Heart right ventricle (tissue), 16 donors: ENCODE data around the gene INCA1. TPM values are rescaled to one million over a fixed set of nuclear protein-coding genes. Genes with fewer than 3 reads are reported as not detected.

Experiments used
- ATAC-seq, 8 donors: fragments of 200-7000 bp; cut with Tn5 transposase; one replicate each; pipeline ENCODE4 v1.9.1; 2020; ENCODE audit warnings: mild to moderate bottlenecking in 8 of 8, moderate library complexity in 8 of 8, moderate number of reproducible peaks in 1 of 8
- DNase-seq, 2 donors: peaks; one replicate each; pipeline ENCODE4 v3.0.0-alpha.2; 2020
- H3K27ac ChIP-seq, 10 donors: fragments of 200-600 bp; sonication (generic) in 2 of 10; one replicate each; pipeline versions ENCODE4 v1.5.0 to v1.8.0; 2020 to 2022; ENCODE audit warnings: mild to moderate bottlenecking in 3 of 10
- H3K27me3 ChIP-seq, 7 donors: fragments of 200-600 bp; one replicate each; pipeline ENCODE4 v1.8.0; 2021 to 2022; ENCODE audit warnings: mild to moderate bottlenecking in 2 of 7
- H3K36me3 ChIP-seq, 9 donors: fragments of 200-600 bp; sonication (generic) in 1 of 9; one replicate each; pipeline versions ENCODE4 v1.5.0 to v1.8.0; 2020 to 2022; ENCODE audit warnings: mild to moderate bottlenecking in 2 of 9
- H3K4me1 ChIP-seq, 9 donors: fragments of 200-600 bp; sonication (generic) in 1 of 9; one replicate each; pipeline versions ENCODE4 v1.5.0 to v1.8.0; 2020 to 2022; ENCODE audit warnings: mild to moderate bottlenecking in 4 of 9
- H3K4me3 ChIP-seq, 10 donors: fragments of 200-600 bp; sonication (generic) in 2 of 10; one replicate each; pipeline versions ENCODE4 v1.5.0 to v1.8.0; 2020 to 2022; ENCODE audit warnings: mild to moderate bottlenecking in 7 of 10, moderate library complexity in 2 of 10
- H3K9me3 ChIP-seq, 11 donors: fragments of 200-600 bp in 10 of 11; sonication (generic) in 2 of 11; one replicate each; pipeline versions ENCODE4 v1.5.0 to v1.8.0; 2013 to 2022; ENCODE audit warnings: mild to moderate bottlenecking in 2 of 11, control low read depth in 1 of 11, moderate library complexity in 1 of 11
- CTCF ChIP-seq, 9 donors: fragments of 200-600 bp; sonication (generic) in 2 of 9; IDR thresholded peaks; one replicate each; pipeline versions ENCODE4 v1.5.0 to v1.8.0; 2021 to 2022; ENCODE audit warnings: antibody characterized with exemption in 9 of 9, mild to moderate bottlenecking in 5 of 9, moderate library complexity in 1 of 9
- WGBS, 2 donors: extraction: QIAGEN DNeasy Blood & Tissue Kit; methylation state at CpG; one replicate each; pipeline ENCODE4 v1.1.7; 2013; ENCODE audit warnings: inconsistent platforms in 1 of 2; 5-methylcytosine and 5-hydroxymethylcytosine counted together
- intact Hi-C, 10 donors: fragments of 100-400 bp; cut with DNase I; formaldehyde crosslinking; loops; one replicate each; pipeline versions ENCODE4 v1.11.1 to v1.14.2; 2022
- polyA plus RNA-seq, 2 donors: library from polyadenylated mRNA; stranded (reverse); fragments of 200-250 nt; gene quantifications; one replicate each; pipeline ENCODE4 v1.2.3, GENCODE V29; 2013
- total RNA-seq, 10 donors: library from RNA; stranded (reverse); fragmentation: NEBNext Ultra II Directional in 3 of 10; extraction: Animal tissue kit (Norgen Biotek cat#: 25700) in 3 of 10; gene quantifications; one replicate each; pipeline versions ENCODE4 v1.2.1 to v1.2.4, GENCODE V29; 2021 to 2023
- donor health status: Arrhythmogenic right ventricular cardiomyopathy.
- donor health status: ischemic (EF 13 %, LVEDD 7.1; RV severe dilation, severe dysfunction).
- donor health status: healthy with polysubstance abuse.
- donor health status: DM: no; HTN: yes; CAD: no.
- donor health status: DM: no; HTN: no; CAD: no.
- donor health status: ischemic (EF 25% LVEDD 6.9; RV normal size, moderate dysfunction).
- donor health status: ischemic (EF 25% LVEDD 5.7; RV mildly dilated, moderate dysfunction).
- donor health status: healthy.
- donor health status: DM: yes; HTN: yes; CAD: no.
- donor health status: Ischemic cardiomyopathy.
- donor health status: ischemic (EF 35%, LVEDD 5.7; RV mildly dilated, moderate dysfunction).
- donor health status: nonischemic (EF 11% LVEDD 7.7; RV severe dilation, severe dysfunction).
- donor health status: DM: yes; HTN: yes; CAD: no.
- donor health status: PGD.
- donor health status: ischemic (EF 29% LVEDD 5.4; RV normal size, mild dysfunction).
- donor health status: nonischemic (EF 23%, LVEDD 6.1; RV moderate dilation, normal function).

The INCA1 gene
- total and polyA plus RNA-seq, 12 donors, result 0.83 to 7.8 (median 2.2) TPM

GRCh38 chr17:4967539-4968485, 29.5 kb downstream of the INCA1 start, which contains the start of gene SPAG7:
TSS of gene SPAG7 (minus strand) at chr17:4967817. CDS start at chr17:4967804, 13 bp downstream.
- peaks cover 0 to 56% (median 15%) of the 10 kb centered on the region in 9 donors for H3K36me3 ChIP-seq
- intact Hi-C loops, result loop anchor here in 7 of 10 donors (1.0 to 5.0 kb wide), 9 partner anchors 18 to 61 kb away; partner anchors contain the start of genes PFN1 (in 2 of the 7), CAMTA2 (in 1 of the 7), INCA1 (in 1 of the 7) and KIF1C (in 1 of the 7)
- peak within 1 kb of the TSS; percentile 53 to 82 (median 72) for H3K4me3 ChIP-seq
- 1 to 2% methylated on average over 66 of the region's 66 CpGs for WGBS, 2 donors
- no peaks in the 10 kb centered on the region for H3K9me3 ChIP-seq
- peaks cover 11 to 50% (median 41%) of the 10 kb centered on the region in 9 donors for H3K4me1 ChIP-seq
- ATAC-seq (peak; percentile 78 to 91 (median 86)), DNase-seq (peak; percentile 92 to 94)
- H3K27me3 ChIP-seq, result no peaks in the 10 kb centered on the region
- H3K27ac ChIP-seq, result peak within 1 kb of the TSS; percentile 89 to 97 (median 96)
- TF ChIP-seq CTCF (IDR thresholded peaks at IDR 0.05), result peak in 3 of 9 donors; percentile 16 to 41 (median 29)

GRCh38 chr17:4966844-4967538, 30.3 kb downstream of the INCA1 start:
- ATAC-seq (peak; percentile 88 to 95 (median 92)), DNase-seq (peak; percentile 96 to 99)
- peak overlapping the region; percentile 89 to 97 (median 96) for H3K27ac ChIP-seq
- no peak for TF ChIP-seq CTCF (IDR thresholded peaks at IDR 0.05)
- intact Hi-C loops, result loop anchor here in 7 of 10 donors (1.0 to 5.0 kb wide), 9 partner anchors 17 to 60 kb away; partner anchors contain the start of genes PFN1 (in 2 of the 7), CAMTA2 (in 1 of the 7), INCA1 (in 1 of the 7) and KIF1C (in 1 of the 7)
- peak overlapping the region; percentile 53 to 82 (median 72) for H3K4me3 ChIP-seq
- H3K4me1 ChIP-seq, result peaks cover 11 to 45% (median 34%) of the 10 kb centered on the region in 9 donors
- peaks cover 0 to 49% (median 13%) of the 10 kb centered on the region in 9 donors for H3K36me3 ChIP-seq
- H3K27me3 ChIP-seq, result no peaks in the 10 kb centered on the region
- WGBS, 2 donors, result 0% methylated on average over 42 of the region's 42 CpGs
- H3K9me3 ChIP-seq, result no peaks in the 10 kb centered on the region

GRCh38 chr17:4965311-4965986, 31.9 kb downstream of the INCA1 start:
- H3K36me3 ChIP-seq, result peaks cover 0 to 48% (median 15%) of the 10 kb centered on the region in 9 donors
- no peak for DNase-seq
- TF ChIP-seq CTCF (IDR thresholded peaks at IDR 0.05), result no peak
- H3K4me3 ChIP-seq, result peak overlapping the region in 1 of 10 donors; percentile 69
- intact Hi-C loops, result loop anchor here in 2 of 10 donors (5.0 kb wide), 1 partner anchor 58 kb away; no protein-coding TSS in a partner anchor
- no peaks in the 10 kb centered on the region for H3K9me3 ChIP-seq
- WGBS, 2 donors, result 97 to 98% methylated on average over 15 of the region's 15 CpGs
- no peaks in the 10 kb centered on the region for H3K27me3 ChIP-seq
- peaks cover 11 to 44% (median 34%) of the 10 kb centered on the region in 9 donors for H3K4me1 ChIP-seq
- no peak for ATAC-seq
- peak overlapping the region in 6 of 10 donors; percentile 90 to 97 (median 96) for H3K27ac ChIP-seq
